ENCODE data around the gene CTDSPL2.
"Not testable (repeated sequence)": the region's sequence is repeated elsewhere in the genome, so short reads cannot be mapped to it uniquely, and the experiment has no call there.

The CTDSPL2 gene

DNA sequence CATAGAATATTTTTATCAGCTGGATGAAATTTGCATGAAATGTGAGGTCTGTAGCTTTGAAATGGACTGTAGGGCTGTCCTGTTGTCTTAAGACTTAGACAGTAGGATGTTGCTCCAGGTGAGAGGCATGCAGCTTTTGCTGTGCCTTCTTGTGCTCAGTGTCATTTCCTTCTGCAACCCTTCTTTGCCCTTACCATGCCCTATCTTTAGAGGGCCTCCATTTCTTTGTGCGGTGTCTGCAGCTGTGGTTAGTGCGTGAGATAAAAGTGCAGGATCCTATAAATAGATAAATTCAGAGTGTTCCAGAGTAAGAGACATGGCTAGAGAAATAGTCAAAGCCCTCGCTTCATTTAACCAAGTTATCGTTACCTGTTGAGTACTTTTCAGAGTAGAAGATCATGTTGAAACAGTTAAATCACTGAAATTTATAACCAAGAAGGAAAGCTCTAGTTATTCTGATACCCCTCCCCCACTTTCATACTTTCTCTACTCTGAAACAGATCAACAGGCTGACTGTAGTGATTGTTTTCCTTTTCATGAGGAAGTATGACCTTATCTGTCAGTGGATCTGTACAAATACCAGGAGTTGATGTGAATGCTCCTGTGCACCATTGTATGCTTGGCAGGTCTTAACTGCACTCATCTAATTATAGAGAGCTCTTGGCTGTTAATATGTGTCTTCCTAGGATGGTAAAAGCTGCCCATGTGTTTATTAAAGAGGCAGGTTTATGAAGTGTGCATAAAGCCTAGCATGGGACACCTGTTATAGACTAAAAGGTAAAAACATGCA, 127.7 kb downstream of the CTDSPL2 start:
- Histone ChIP-seq H3K27ac (ENCODE audit: poor library complexity, severe bottlenecking) (no peak overlapping the region), H3K9me3 (ENCODE audit: severe bottlenecking) (no peaks in the 10 kb centered on the region), H3K4me3 (ENCODE audit: severe bottlenecking) (no peak overlapping the region), H3K4me1 (ENCODE audit: insufficient read depth, poor library complexity, severe bottlenecking) (no peaks in the 10 kb centered on the region), H3K27me3 (ENCODE audit: insufficient read depth, poor library complexity, severe bottlenecking) (no peaks in the 10 kb centered on the region), H3K36me3 (ENCODE audit: low read depth) (peaks cover 94% of the 10 kb centered on the region)
- DNase-seq (ENCODE audit: low spot score) (no peak), ATAC-seq (ENCODE audit: low read depth) (no peak)
- TF ChIP-seq, protein P1, sequence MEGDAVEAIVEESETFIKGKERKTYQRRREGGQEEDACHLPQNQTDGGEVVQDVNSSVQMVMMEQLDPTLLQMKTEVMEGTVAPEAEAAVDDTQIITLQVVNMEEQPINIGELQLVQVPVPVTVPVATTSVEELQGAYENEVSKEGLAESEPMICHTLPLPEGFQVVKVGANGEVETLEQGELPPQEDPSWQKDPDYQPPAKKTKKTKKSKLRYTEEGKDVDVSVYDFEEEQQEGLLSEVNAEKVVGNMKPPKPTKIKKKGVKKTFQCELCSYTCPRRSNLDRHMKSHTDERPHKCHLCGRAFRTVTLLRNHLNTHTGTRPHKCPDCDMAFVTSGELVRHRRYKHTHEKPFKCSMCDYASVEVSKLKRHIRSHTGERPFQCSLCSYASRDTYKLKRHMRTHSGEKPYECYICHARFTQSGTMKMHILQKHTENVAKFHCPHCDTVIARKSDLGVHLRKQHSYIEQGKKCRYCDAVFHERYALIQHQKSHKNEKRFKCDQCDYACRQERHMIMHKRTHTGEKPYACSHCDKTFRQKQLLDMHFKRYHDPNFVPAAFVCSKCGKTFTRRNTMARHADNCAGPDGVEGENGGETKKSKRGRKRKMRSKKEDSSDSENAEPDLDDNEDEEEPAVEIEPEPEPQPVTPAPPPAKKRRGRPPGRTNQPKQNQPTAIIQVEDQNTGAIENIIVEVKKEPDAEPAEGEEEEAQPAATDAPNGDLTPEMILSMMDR (IDR thresholded peaks at IDR 0.05; ENCODE audit: poor library complexity, severe bottlenecking) = no peak

DNA sequence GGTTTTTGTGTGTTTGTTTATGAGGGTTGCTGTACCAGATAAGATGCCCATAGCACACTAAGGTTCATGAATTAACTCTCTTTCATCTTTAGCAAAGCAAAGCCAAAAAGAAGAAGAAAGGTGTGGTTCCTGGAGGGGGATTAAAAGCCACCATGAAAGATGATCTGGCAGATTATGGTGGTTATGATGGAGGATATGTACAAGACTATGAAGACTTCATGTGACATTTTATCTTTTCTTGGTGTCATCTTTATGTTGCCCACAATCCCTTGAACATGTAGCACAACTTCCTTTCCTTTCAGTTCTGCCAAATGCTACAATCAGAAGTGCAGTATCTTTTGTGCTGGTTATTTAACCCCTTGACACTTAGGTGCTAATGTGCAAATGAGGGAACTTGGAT, 133.5 kb downstream of the CTDSPL2 start:
- not testable (repeated sequence) for H3K27me3 ChIP-seq (ENCODE audit: insufficient read depth, poor library complexity, severe bottlenecking); DNase-seq (ENCODE audit: low spot score); H3K4me3 ChIP-seq (ENCODE audit: severe bottlenecking); H3K4me1 ChIP-seq (ENCODE audit: insufficient read depth, poor library complexity, severe bottlenecking); H3K9me3 ChIP-seq (ENCODE audit: severe bottlenecking); H3K27ac ChIP-seq (ENCODE audit: poor library complexity, severe bottlenecking); ATAC-seq (ENCODE audit: low read depth)
- H3K36me3 ChIP-seq (ENCODE audit: low read depth) = peaks cover 95% of the 10 kb centered on the region

- Histone ChIP-seq H3K27me3 (ENCODE audit: insufficient read depth, poor library complexity, severe bottlenecking) (no peaks in the 10 kb centered on the region), H3K4me3 (ENCODE audit: severe bottlenecking) (no peak overlapping the region), H3K36me3 (ENCODE audit: low read depth) (peaks cover 83% of the 10 kb centered on the region), H3K4me1 (ENCODE audit: insufficient read depth, poor library complexity, severe bottlenecking) (no peaks in the 10 kb centered on the region), H3K27ac (ENCODE audit: poor library complexity, severe bottlenecking) (no peak overlapping the region), H3K9me3 (ENCODE audit: severe bottlenecking) (no peaks in the 10 kb centered on the region)
- TF ChIP-seq, protein P1 (IDR thresholded peaks at IDR 0.05; ENCODE audit: poor library complexity, severe bottlenecking) = no peak
- DNase-seq (ENCODE audit: low spot score) = no peak
- peak; percentile 3; the same call in 1 of the 3 replicates for ATAC-seq (ENCODE audit: low read depth)
These were observed 138.1 kb downstream of the CTDSPL2 start for GRCh38 chr15:44565387-44566154.

- no peak overlapping the region for H3K27ac ChIP-seq (ENCODE audit: poor library complexity, severe bottlenecking)
- H3K27me3 ChIP-seq (ENCODE audit: insufficient read depth, poor library complexity, severe bottlenecking) = no peaks in the 10 kb centered on the region
- no peaks in the 10 kb centered on the region for H3K9me3 ChIP-seq (ENCODE audit: severe bottlenecking)
- ATAC-seq (ENCODE audit: low read depth) (no peak), DNase-seq (ENCODE audit: low spot score) (no peak)
- H3K4me1 ChIP-seq (ENCODE audit: insufficient read depth, poor library complexity, severe bottlenecking) = no peaks in the 10 kb centered on the region
- H3K36me3 ChIP-seq (ENCODE audit: low read depth) = peaks cover 81% of the 10 kb centered on the region
- TF ChIP-seq, protein P1 (IDR thresholded peaks at IDR 0.05; ENCODE audit: poor library complexity, severe bottlenecking) = no peak
- no peak overlapping the region for H3K4me3 ChIP-seq (ENCODE audit: severe bottlenecking)
These were observed 138.7 kb downstream of the CTDSPL2 start for GRCh38 chr15:44566155-44566540.

DNA sequence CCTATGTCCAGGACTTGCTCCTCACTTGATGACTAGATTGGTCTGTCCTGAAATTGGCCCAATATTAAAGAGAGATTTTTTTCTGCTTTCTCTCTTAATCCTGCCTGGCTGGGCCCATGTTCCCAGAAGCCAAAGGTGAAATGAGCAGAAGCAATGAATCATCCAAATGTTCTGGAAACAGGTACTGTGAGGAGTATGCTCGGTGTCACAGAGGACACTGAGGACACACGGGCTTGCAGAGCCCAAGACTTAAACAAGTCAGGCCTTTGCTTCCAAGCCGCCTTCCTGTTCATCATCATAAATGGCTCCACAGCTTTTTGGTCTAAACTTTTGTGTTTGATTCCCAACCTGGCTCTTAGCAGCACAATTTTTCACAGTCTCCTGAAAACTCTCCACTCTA, 140.9 kb downstream of the CTDSPL2 start:
- no peak overlapping the region for H3K27ac ChIP-seq (ENCODE audit: poor library complexity, severe bottlenecking)
- peaks cover 76% of the 10 kb centered on the region for H3K36me3 ChIP-seq (ENCODE audit: low read depth)
- H3K4me3 ChIP-seq (ENCODE audit: severe bottlenecking) = no peak overlapping the region
- TF ChIP-seq, protein P1 (IDR thresholded peaks at IDR 0.05; ENCODE audit: poor library complexity, severe bottlenecking) = no peak
- H3K27me3 ChIP-seq (ENCODE audit: insufficient read depth, poor library complexity, severe bottlenecking) = no peaks in the 10 kb centered on the region
- no peak for DNase-seq (ENCODE audit: low spot score)
- no peaks in the 10 kb centered on the region for H3K4me1 ChIP-seq (ENCODE audit: insufficient read depth, poor library complexity, severe bottlenecking)
- no peaks in the 10 kb centered on the region for H3K9me3 ChIP-seq (ENCODE audit: severe bottlenecking)
- no peak for ATAC-seq (ENCODE audit: low read depth)
